Raji (cell line): Measurements from ENCODE around the gene PRIMA1.

Source experiments
- POLR2A ChIP-seq: IDR thresholded peaks from 2 replicates; pipeline ENCODE4 v1.6.1; 2011; ENCODE audit warnings: low read depth, low read length, control low read depth; ENCODE audit not compliant: insufficient read depth

The PRIMA1 gene

DNA sequence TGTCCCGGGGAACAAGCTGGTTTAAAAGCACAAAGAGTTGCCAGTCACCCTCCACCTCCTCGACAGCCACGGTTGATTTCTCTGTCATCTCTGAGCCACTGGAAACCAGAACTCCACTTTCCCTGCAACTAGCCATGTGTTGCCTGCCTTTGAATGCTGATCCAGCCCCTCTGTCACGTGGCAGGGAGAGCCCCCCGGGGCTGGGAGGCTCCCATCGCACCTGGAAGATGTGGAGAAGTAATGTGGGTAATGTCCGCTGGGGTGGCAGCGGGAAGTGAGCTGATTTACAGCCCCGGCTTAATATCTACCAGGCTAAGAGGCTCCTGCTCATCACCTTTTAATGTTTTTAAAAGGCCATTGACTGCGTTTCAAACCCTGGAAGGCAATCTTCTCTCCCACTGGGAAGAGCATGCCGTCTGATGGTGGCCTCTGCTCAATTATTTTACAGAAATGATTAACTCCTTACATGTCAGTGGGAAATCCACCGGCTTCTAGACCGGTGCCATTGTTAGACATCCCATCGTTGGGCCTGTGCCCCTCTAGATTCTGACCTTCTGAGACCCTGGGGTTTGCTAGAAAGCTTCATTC is 7.4 kb downstream of the PRIMA1 start:
- no peak for TF ChIP-seq POLR2A

DNA sequence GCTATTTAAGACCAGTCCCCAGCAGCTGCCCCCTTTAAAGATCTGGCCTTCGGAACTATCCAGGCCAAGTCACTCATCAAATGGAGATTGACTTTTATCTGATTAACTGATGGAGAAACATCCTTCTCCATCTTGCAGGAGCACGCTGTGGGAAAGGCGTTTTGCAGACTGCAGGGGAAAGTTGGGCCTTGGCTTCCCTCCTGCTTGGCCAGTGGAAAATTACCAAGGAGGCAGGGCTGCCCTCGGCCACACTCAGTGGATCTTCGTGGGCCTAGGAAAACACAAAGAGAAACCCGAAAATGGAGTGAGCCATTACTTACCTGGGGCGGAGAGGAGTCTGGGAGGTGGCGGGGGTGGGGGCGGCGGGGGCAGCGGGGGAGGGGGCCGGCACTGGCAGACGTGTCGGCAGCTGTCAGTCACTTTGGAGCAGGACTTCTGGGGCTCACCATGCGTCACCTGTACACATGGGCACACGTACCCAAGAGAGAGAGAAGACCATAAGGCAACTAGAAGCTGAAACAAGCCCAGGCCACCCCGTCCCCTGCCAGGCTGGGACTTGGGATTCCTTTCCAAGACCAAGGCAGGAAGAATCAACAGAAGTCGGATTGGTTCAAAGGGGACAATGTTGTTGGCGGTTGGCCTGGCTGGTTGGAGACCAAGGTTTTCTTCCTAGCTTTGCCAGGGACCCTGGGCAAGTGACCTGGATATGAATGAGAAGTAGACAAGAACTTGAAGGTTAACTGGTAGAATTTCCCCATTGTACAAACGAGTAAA is 9.2 kb downstream of the PRIMA1 start:
- no peak for TF ChIP-seq POLR2A

DNA sequence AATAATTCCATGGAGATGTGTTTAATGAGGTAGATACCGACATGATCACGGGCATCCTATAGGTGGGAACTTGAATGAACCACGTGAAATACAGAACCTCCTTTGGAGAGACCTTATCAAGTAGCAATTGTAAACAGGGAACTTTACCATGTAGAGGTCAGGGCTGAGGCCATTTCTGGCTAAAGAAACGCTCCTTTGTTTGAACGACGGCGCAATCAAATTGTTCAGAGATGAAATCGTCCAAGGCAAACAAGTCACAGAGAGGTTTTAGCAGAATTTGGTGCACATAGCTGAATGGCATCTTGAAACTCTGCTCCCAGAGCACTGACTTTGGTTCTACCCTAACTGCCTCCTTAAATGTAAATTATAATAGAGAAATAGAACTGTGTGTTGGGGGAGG is 9.8 kb downstream of the PRIMA1 start:
- TF ChIP-seq POLR2A = no peak

DNA sequence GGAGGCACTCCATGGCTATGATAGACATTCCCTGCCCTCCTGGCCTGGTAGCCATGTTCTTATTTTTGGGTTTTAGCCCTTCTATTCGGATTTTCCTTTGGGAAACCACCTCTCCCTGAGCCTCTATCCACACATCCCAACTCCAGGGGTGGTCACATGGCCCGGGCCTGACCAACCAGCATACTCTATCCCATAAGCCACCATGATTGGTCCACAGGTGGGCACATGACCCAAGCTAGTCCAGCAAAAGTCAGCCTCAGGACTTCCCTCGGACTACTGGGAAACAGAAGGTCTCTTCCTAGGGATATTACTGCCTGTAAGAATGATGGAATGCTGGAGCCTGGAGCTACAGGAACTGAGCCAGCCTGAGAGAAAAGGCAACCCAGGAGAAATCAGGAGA is 12.5 kb downstream of the PRIMA1 start:
- TF ChIP-seq POLR2A = no peak

DNA sequence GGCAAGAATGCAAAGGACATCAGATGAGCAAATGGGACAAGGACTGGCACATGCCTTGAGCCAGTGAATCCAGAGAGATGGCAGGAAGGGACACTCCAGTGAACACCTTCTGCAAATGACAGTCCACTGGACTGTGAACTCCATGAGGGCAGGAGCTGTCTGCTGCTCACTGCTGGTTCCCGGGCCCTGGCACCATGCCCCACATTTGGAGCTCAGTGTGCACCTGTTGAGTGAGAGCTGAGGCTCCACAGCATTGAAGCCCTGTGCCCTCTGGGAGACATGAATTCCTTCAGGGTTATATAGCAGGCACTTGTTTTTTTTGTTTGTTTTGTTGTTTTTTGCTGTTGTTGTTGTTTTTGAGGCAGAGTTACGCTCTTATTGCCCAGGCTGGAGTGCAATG is 13.1 kb downstream of the PRIMA1 start:
- no peak for TF ChIP-seq POLR2A

DNA sequence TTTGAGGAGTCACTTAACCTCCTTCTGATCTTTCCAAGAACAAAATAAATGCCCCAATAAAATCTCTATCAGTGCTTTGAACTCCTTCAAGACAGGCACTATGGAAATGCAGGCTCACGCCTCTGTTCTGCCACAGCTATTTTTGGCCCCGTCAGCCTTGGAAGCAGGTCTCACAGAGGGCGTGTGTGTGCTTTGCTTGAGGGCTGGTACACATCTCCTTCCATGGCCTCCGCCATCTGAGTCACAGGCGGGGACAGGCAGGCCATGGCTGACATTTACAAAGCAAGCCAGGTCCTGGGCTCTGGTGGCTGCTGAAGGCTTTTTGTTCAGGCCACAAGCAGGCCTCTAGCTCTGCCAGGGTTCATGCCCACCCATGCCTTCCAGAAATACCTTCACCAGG is 16.0 kb downstream of the PRIMA1 start:
- TF ChIP-seq POLR2A = no peak

DNA sequence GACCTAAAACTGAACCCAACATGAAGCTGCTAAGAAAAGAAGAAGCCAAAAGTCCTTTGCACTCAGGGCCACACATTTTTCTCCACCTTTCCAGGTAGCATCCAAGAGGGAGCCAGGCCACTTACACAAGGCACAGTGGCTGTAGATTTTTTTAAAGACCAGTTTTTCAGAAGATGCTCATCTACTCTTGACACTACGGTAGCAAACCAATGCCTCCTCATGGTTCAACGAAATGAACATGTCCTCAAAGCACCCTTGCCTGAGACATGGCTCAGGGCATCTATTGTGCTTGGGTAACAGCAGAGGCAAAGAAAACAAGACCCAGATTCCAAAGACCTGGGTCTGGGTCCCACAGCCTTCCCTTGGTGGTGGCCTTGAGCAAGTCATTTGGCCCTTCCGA is 22.3 kb downstream of the PRIMA1 start:
- no peak for TF ChIP-seq POLR2A

DNA sequence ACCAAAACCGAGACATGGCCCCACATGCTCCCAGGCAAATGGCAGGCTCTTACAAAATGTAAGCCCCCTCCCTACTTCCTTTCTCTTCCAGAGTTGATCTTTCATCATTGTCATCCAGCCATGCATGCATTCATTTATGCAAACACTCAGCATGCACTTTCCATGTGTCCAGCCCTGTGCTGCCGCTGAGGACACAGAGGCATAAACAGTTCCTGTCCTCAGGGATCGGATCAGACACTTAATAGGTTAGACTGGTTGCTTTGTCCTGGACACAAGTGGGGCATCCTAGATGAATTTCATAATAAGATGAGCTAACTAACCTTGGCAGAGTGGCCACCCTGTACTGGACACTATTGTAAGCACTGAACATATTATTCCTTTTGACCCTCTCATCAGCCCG is 23.1 kb downstream of the PRIMA1 start:
- TF ChIP-seq POLR2A = no peak

DNA sequence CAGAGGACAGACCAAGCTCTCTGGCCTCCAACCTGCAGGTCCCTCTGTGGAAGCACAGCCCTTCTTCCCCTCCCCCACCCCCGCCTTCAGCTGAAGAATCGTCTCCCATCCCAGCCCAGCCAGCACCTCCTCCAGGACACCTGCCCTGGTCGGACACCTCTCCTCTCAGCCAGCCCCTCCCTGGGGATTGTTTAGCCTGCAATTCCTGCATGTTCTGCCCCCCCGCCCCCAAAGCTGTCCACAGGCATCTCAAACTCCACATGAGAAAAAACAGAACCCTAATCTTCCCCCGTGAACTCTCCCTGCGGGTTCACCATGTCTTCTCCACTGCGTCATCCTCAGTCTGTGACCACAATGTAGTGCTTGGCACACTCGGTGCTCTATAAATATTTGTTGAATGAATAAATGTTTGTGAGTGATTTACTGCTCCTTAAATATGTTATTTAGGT is 24.1 kb downstream of the PRIMA1 start:
- TF ChIP-seq POLR2A = no peak

DNA sequence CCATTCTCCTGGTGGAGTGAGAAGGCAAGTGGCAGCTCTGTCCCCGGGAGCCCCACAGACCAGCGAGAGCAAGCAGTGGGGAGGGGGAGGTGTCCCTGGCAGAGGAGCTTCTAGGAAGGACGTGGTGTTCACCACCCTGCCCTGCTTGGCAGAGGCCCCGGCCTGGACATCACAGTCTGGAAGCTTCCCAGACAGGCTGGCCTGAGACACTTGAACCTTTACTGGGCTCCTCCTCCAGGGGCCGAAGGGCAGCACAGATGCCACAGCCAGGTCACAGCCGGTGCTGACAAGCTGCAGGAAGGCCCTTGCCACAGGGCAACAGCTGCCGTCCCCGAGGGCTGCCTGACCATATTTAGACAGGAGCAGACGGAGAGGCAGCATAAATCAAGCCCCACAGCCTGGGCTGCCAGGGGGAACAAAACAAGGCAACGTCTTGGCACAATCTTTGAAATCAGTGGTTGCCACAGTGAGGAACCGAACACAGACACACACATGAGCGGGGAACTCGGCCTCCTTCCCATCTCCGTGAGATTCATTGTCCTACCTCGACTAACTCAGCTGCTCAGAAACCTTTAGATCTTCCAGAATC is 28.5 kb downstream of the PRIMA1 start:
- no peak for TF ChIP-seq POLR2A

DNA sequence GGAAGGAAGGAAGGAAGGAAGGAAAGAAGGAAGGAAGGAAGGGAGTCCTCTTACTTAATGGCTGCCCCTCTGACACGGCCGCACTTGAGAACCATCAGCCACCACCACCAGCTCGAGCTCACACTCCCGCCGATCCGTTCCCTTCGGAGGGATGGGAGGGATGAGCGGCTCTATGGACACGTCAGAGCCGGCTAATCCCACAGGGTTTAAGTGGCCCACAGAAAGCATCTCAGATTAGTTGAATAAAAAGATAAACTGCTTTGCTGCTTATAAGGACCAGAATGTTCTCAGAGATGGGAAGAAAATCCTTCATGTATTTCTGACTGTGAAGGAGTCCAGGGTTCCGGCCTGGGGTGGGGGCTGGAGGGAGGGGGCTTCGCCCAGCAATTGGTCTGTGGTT is 31.1 kb downstream of the PRIMA1 start:
- TF ChIP-seq POLR2A = no peak

DNA sequence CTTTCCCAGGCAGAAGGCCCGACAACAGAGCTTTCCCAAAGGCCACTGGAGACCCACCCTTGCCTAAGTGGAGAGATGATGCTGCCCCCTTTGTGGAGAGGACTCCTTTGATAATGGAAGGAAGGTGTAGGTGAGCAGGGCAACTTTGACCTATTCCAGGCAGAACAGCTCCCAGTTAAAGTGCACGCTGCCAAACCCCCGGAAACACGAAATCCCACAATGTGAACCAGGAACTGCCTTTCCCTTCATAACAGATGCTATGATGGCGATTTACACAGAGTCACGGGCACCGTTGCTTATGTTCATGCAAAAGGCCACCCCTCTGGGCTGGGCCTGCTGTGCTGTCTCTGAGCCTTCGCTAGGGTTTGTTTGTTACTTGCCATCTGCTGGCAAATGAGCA is 34.6 kb downstream of the PRIMA1 start:
- TF ChIP-seq POLR2A = no peak

DNA sequence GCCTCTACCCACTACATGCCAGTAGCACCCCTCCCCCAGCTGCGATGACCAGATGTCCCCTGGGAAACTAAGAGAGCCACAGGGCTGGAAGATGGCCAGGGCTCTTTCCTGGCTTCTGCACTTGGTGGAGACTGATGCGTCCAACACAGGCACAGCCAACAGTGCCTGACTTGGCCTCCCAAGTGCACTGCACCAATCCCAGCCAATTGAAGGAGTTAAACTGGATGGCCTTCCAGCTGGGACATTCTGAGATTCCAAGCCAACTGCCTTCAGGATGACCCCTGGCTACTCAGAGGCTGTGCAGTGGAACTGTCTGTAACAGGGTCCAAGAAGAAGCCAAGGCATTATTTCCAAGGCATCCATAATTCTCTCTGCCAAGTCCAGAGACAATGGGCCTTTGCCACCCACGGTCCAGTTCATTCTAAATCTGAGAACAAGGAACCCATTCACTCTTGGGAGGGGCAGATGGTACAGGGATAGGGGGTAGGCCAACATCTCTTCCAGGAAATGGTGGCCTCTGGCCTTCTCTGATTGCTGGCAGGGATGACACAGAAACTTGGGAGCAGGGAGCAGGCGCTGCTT is 35.2 kb downstream of the PRIMA1 start:
- TF ChIP-seq POLR2A = no peak

DNA sequence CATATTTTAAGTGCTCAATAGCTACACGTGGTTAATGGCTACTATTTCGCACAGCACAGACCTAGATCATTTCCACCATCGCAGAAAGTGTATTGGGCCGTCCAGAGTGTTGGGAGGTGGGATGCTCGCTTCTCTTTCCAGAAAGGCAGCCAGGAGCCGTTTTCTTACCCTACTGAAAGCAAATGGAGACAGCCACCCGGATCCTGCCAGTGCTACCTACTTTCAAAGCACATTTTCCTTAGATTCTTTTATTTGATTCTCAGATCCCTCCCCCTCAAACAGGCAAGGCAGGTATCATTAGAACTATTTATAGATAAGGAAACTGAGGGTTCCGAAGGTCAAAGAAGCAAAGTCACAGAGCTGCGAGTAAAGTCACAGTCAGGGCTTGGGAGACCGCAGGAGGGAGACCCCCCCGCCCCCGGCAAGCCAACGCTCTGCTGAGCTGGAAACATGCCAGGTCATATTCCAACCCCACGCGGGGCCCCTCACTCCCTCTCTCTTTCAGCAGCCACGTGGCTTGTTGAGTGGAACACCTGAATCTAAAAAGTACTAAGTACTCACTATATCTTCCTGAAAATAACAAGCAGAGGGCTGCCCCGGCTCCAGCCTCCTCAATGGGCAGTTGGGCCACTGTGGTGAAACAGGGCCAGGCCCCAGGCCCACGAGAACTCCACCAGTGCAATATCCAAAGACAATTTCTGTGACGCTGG is 36.2 kb downstream of the PRIMA1 start:
- TF ChIP-seq POLR2A = no peak

DNA sequence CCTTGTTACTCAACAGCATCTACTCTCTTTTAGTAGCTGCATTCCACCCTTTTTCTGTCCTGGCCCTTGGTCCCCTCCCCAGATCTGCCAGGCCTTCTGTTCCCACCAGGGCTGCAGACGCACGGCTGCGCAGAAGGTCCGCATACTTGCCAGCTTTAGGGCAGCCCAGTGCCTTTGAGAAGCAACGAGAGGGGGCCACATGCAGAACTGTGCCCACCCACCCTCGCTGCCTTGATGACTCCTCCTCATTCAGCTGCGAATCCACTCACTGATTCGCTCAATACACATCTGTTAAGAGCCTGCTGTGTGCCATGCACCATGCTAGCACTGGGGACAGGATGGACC is 39.2 kb downstream of the PRIMA1 start:
- no peak for TF ChIP-seq POLR2A
